Measurements from ENCODE around the gene PKLR. TPM values are rescaled to one million over a fixed set of nuclear protein-coding genes. Genes with fewer than 3 reads are reported as not detected.

The PKLR gene
- total RNA-seq, 4 donors from 2014 or later, result 0.21 TPM; not detected in 3

DNA sequence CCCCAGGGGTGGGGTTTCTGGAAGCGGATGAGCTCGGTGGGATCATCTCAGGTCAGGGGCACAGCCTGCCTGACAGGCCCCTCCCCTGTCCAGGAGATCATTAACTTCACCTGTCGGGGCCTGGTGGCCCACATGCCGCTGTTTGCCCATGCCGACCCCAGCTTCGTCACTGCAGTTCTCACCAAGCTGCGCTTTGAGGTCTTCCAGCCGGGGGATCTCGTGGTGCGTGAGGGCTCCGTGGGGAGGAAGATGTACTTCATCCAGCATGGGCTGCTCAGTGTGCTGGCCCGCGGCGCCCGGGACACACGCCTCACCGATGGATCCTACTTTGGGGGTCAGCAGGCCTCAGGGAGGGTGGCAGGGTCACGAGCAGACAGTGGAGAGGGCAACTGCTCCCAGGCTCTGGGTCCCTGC is 15.6 kb downstream of the PKLR start:
- Histone ChIP-seq H3K27me3 (no peaks in the 10 kb centered on the region), H3K4me3 (no peak overlapping the region), H3K9me3 (no peaks in the 10 kb centered on the region), H3K27ac (no peak overlapping the region), H3K36me3 (no peaks in the 10 kb centered on the region), H3K4me1 (no peaks in the 10 kb centered on the region)
- no peak for DNase-seq
- intact Hi-C loops (cut with DNase I; ENCODE audit: low total_unique reads), result no loop called here
- TF ChIP-seq POLR2A (IDR thresholded peaks at IDR 0.05), result no peak
- TF ChIP-seq, protein P1, sequence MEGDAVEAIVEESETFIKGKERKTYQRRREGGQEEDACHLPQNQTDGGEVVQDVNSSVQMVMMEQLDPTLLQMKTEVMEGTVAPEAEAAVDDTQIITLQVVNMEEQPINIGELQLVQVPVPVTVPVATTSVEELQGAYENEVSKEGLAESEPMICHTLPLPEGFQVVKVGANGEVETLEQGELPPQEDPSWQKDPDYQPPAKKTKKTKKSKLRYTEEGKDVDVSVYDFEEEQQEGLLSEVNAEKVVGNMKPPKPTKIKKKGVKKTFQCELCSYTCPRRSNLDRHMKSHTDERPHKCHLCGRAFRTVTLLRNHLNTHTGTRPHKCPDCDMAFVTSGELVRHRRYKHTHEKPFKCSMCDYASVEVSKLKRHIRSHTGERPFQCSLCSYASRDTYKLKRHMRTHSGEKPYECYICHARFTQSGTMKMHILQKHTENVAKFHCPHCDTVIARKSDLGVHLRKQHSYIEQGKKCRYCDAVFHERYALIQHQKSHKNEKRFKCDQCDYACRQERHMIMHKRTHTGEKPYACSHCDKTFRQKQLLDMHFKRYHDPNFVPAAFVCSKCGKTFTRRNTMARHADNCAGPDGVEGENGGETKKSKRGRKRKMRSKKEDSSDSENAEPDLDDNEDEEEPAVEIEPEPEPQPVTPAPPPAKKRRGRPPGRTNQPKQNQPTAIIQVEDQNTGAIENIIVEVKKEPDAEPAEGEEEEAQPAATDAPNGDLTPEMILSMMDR (IDR thresholded peaks at IDR 0.05), result no peak

- intact Hi-C loops (cut with DNase I; ENCODE audit: low total_unique reads), result no loop called here
- Histone ChIP-seq H3K9me3 (no peaks in the 10 kb centered on the region), H3K27ac (no peak overlapping the region), H3K4me1 (no peaks in the 10 kb centered on the region), H3K4me3 (no peak overlapping the region), H3K36me3 (no peaks in the 10 kb centered on the region), H3K27me3 (no peaks in the 10 kb centered on the region)
- TF ChIP-seq, protein P1 (IDR thresholded peaks at IDR 0.05), result no peak
- no peak for TF ChIP-seq POLR2A (IDR thresholded peaks at IDR 0.05)
- DNase-seq, result no peak
Observed at GRCh38 chr1:155285063-155285462, 16.2 kb downstream of the PKLR start.

- DNase-seq, result no peak
- Histone ChIP-seq H3K4me1 (no peaks in the 10 kb centered on the region), H3K27ac (no peak overlapping the region), H3K9me3 (no peaks in the 10 kb centered on the region), H3K36me3 (no peaks in the 10 kb centered on the region), H3K4me3 (no peak overlapping the region), H3K27me3 (no peaks in the 10 kb centered on the region)
- intact Hi-C loops (cut with DNase I; ENCODE audit: low total_unique reads), result no loop called here
- no peak for TF ChIP-seq POLR2A (IDR thresholded peaks at IDR 0.05)
- TF ChIP-seq, protein P1 (IDR thresholded peaks at IDR 0.05), result no peak
Observed at GRCh38 chr1:155284476-155284875, 16.8 kb downstream of the PKLR start.

DNA sequence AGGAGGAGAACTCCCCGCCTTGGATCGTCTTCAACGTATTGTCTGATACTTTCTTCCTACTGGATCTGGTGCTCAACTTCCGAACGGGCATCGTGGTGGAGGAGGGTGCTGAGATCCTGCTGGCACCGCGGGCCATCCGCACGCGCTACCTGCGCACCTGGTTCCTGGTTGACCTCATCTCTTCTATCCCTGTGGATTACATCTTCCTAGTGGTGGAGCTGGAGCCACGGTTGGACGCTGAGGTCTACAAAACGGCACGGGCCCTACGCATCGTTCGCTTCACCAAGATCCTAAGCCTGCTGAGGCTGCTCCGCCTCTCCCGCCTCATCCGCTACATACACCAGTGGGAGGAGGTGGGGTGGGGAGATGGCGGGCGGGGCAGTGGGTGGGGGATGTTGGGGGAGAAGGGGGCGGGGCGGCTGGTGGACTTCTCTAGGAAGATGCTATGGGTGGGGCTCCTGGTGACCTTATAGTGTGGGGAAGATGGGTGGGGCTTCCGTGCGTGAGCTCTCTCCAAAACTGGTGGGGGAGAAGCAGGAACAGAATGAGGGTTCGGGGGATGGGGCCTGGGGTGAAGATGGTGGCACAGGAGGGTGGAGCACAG is 18.6 kb downstream of the PKLR start:
- H3K36me3 ChIP-seq, result no peaks in the 10 kb centered on the region
- no peaks in the 10 kb centered on the region for H3K27me3 ChIP-seq
- TF ChIP-seq, protein P1 (IDR thresholded peaks at IDR 0.05), result no peak
- no peak for TF ChIP-seq POLR2A (IDR thresholded peaks at IDR 0.05)
- H3K27ac ChIP-seq, result no peak overlapping the region
- no peaks in the 10 kb centered on the region for H3K9me3 ChIP-seq
- intact Hi-C loops (cut with DNase I; ENCODE audit: low total_unique reads), result no loop called here
- H3K4me1 ChIP-seq, result peaks cover 0 to 9% of the 10 kb centered on the region in 2 donors
- no peak for DNase-seq
- no peak overlapping the region for H3K4me3 ChIP-seq

DNA sequence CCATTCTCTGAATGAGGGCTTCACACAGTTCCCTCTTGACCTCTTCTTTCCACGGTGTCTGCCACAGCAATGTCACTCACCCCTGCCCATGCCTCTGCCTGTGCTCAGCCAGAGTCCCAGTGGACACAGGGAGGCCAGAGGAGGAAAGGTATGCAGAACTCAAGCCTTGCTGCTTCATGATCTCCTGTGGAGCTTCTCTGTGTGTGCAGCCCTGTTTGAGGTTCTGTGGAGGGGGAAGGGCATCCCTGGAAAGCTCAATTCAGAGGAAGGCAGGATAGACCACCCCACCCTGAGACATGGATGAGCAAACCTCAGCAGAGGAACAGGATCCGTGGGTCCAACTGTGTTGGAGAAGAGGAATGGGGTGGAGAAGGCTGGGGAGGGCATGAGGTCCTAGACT is 22.0 kb downstream of the PKLR start:
- TF ChIP-seq, protein P1 (IDR thresholded peaks at IDR 0.05), result no peak
- no peak for TF ChIP-seq POLR2A (IDR thresholded peaks at IDR 0.05)
- H3K36me3 ChIP-seq, result no peaks in the 10 kb centered on the region
- DNase-seq, result no peak
- no peak overlapping the region for H3K27ac ChIP-seq
- H3K27me3 ChIP-seq, result no peaks in the 10 kb centered on the region
- no peaks in the 10 kb centered on the region for H3K9me3 ChIP-seq
- intact Hi-C loops (cut with DNase I; ENCODE audit: low total_unique reads), result loop anchor here (5.0 kb wide), 1 partner anchor 43 kb away; the partner anchor contains the start of gene RUSC1
- peaks cover 0 to 10% of the 10 kb centered on the region in 2 donors for H3K4me1 ChIP-seq
- no peak overlapping the region for H3K4me3 ChIP-seq
